Peyer's patch (tissue), 4 donors: ENCODE results near the gene PRELID1.

Experiments
- CTCF ChIP-seq, 6 experiments: fragments of 450-650 bp in 4 of 6; fragments of 200-600 bp in 2 of 6; sonication (generic) in 1 of 6; IDR thresholded peaks; one replicate each; pipeline ENCODE4 v1.5.1; 2017 to 2019; ENCODE audit warnings: antibody characterized with exemption in 6 of 6, mild to moderate bottlenecking in 3 of 6, moderate library complexity in 1 of 6
- POLR2A ChIP-seq, 2 donors: fragments of 450-650 bp; IDR thresholded peaks; one replicate each; pipeline ENCODE4 v1.5.1; 2017; ENCODE audit warnings: antibody characterized with exemption in 2 of 2, mild to moderate bottlenecking in 2 of 2, moderate library complexity in 2 of 2

GRCh38 chr5:177311723-177312648 is 8.4 kb downstream of the PRELID1 start, which contains the start of gene MXD3:
- TF ChIP-seq CTCF (IDR thresholded peaks at IDR 0.05) = no peak
- no peak for TF ChIP-seq POLR2A (IDR thresholded peaks at IDR 0.05)
